ENCODE results near the gene FGF10.

DNA sequence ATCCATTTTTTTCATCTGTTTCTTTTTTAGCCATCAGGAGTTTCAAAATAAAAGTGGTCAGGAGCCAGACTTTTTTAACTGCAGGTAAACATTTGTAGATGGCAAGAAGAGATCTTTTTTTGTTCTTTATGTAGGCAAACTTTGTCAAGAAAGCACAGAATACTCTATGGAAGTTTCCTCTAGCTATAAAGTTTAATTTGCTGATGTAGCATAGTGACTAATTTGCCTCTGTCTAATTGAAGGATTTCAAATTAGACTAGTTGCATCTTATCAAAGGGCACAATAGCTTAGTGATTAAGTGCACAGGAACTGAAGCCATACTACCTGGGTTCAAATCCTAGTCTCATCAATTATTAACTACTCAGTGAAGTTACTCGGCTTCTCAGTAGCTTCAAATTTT is 22.0 kb downstream of the FGF10 start:
- TF ChIP-seq NFYB (CRISPR knock-in tag; conservative IDR thresholded peaks at IDR 0.05; ENCODE audit: low read depth) (no peak), JUN (CRISPR knock-in tag; IDR thresholded peaks at IDR 0.05) (no peak), FOXJ3 (CRISPR knock-in tag; IDR thresholded peaks at IDR 0.05; ENCODE audit: borderline replicate concordance) (no peak), CREB1 (CRISPR knock-in tag; IDR thresholded peaks at IDR 0.05) (no peak), ESRRA (CRISPR knock-in tag; IDR thresholded peaks at IDR 0.05; ENCODE audit: borderline replicate concordance) (no peak), TEAD4 (CRISPR knock-in tag; IDR thresholded peaks at IDR 0.05) (no peak), EMX1 (CRISPR knock-in tag; IDR thresholded peaks at IDR 0.05) (no peak)
- TF ChIP-seq, protein P1, sequence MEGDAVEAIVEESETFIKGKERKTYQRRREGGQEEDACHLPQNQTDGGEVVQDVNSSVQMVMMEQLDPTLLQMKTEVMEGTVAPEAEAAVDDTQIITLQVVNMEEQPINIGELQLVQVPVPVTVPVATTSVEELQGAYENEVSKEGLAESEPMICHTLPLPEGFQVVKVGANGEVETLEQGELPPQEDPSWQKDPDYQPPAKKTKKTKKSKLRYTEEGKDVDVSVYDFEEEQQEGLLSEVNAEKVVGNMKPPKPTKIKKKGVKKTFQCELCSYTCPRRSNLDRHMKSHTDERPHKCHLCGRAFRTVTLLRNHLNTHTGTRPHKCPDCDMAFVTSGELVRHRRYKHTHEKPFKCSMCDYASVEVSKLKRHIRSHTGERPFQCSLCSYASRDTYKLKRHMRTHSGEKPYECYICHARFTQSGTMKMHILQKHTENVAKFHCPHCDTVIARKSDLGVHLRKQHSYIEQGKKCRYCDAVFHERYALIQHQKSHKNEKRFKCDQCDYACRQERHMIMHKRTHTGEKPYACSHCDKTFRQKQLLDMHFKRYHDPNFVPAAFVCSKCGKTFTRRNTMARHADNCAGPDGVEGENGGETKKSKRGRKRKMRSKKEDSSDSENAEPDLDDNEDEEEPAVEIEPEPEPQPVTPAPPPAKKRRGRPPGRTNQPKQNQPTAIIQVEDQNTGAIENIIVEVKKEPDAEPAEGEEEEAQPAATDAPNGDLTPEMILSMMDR (IDR thresholded peaks at IDR 0.05): no peak
- TF ChIP-seq, protein P2, sequence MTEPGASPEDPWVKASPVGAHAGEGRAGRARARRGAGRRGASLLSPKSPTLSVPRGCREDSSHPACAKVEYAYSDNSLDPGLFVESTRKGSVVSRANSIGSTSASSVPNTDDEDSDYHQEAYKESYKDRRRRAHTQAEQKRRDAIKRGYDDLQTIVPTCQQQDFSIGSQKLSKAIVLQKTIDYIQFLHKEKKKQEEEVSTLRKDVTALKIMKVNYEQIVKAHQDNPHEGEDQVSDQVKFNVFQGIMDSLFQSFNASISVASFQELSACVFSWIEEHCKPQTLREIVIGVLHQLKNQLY (CRISPR knock-in tag; IDR thresholded peaks at IDR 0.05): no peak

Measured in WTC11 (cell line).